HG03060 (cell line): ENCODE results near the gene EPS8.

Source experiments
- ATAC-seq: cut with Tn5 transposase; IDR thresholded peaks from one replicate; pipeline ENCODE4 v1.9.1; 2021; ENCODE audit warnings: low read depth, moderate number of reproducible peaks; ENCODE audit not compliant: unreplicated experiment

EPS8 gene

GRCh38 chr12:15701206-15701605 lies 88.0 kb downstream of the EPS8 start:
- ATAC-seq, result no peak

GRCh38 chr12:15700595-15700994 lies 88.6 kb downstream of the EPS8 start:
- ATAC-seq, result peak; percentile 69

- no peak for ATAC-seq
These were observed 89.3 kb downstream of the EPS8 start for GRCh38 chr12:15699886-15700285.

DNA sequence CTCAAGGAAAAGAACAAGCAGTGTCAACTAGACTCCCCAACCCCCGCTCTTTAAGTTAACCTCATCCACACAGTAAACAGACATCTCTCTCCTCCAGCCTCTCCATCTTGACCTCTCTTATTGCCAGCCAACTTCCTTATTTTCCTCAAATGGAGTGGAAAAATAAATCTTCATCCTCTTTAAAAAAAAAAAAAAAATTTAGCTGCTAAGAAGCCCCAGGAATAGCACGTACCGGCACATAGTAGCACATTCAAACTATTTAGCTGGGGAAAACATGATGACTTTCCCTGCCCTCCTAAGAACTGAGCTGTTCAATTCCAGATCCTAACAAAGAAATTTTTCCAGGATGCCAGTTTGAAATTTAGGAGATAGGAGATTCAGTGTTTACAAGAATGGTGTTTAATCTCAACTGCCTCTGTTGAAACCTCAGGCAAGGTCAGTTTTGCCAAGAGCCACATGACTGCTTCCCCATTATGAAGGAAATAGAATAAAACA lies 90.8 kb downstream of the EPS8 start:
- ATAC-seq, result no peak

DNA sequence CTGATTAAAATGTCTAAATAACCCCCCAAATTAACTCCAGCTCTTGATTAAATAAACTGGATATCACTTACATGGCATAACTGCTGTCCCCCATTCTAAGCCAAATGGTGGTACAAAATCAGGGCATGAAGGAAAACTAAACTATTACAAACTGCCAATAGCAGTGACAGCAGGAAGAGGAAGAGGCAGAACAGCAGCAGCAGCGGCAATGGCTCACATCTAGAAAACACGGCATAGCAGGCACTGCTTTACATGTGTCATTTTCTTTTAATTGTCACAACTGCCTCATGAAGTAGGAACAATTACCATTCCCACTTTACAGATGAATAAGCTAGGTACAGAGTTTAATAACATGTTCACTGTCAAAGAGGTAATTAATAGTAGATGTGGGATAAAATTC lies 92.0 kb downstream of the EPS8 start:
- no peak for ATAC-seq

DNA sequence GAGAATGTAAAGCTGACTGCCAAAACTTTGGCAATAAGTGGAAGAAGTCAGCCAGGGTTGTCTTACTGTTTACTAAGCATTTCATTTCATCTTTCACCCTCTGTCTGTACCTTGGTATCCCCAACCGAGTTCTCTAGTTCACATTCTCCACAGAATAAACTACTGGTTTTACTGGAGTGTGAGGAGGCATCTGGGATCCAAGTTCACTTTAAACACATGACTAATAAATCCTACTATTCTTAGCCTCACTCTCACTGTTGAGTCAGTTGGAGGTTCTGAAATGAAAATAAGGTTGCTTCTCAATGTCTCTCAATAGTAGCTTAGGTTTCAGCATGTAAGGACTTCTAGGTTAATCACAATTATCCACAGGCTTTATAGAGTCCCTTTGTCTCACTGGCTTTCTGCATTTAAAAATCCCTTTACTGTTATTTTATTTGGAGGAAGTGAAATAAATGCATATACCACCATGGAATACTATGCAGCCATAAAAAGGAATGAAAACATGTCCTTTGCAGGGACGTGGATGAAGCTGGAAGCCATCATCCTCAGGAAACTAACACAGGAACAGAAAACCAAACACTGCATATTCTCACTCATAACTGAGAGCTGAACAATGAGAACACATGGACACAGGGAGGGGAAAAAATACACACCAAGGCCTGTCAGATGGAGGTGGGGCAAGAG lies 95.8 kb downstream of the EPS8 start:
- ATAC-seq, result no peak

GRCh38 chr12:15691388-15691787 lies 97.8 kb downstream of the EPS8 start:
- ATAC-seq, result no peak

DNA sequence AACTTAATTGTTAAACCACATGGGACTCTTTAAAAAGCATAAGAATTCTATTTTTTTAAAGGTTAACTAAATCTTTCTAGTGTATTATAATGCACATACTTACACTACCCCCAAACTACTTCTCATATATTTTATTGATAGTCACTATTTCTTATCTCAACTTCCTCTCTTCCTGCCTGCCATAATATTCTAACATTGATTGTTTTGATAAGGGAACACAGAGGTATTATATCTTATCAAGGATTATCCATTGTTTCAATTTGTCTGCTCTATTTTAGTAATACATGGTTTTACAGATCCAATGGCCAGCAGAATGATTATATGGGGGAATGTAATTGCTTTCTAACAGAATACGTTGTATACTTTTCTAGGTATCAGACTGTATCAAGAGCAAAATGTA lies 98.9 kb downstream of the EPS8 start:
- no peak for ATAC-seq

DNA sequence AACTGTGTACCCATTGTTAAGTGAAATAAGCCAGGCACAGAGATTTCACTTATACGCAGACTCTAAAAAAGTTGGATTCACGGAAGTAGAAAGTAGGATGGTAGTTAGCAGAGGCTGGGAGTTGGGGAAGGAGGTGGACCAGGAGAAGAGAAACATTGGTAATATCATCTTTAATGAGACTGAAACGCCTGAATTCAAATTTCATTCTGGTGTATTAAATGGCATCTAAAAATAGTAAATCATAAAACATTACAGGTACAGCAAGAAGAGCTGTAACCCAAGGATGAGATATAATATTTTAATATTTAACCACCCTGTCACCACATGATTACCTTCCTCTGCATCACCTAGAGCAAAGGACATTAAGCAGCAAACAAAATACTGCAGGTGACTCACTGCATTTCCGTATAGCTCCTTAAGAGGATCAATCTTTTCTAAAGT lies 99.4 kb downstream of the EPS8 start:
- ATAC-seq, result no peak

DNA sequence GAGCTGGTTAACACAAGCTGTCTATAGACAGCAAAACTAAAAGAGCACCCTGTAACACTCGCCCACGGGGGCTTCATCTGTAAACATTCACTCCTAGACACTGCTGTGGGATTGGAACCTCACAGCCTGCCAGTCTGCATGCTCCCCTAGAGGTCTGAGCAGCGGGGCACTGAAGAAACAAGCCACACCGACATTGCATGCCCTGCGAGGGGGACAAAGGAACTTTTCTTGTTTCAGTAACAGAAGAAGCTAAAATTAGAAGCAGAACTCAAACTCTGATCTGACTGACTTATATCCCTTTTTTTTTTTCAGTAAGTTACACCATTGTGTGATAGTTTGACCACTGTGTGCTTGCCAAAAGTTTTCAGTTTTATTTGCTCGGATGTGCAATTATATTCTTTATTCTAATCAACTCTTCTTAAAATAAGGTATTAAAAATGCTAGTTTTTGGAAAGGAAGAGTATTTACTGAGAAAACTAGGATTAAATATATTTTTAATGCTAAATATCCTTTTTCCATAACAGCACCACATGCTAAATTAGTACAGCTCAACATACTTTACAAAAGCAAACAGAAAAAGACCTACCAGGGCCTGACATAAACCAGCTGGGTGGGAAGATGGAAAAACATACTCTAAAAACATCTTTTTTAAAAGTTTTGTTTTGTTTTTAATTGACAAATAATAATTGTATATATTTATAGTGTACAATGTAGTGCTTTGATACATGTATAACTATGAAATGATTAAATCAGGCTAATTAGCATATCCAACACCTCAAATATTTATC lies 100.2 kb downstream of the EPS8 start:
- ATAC-seq, result no peak

DNA sequence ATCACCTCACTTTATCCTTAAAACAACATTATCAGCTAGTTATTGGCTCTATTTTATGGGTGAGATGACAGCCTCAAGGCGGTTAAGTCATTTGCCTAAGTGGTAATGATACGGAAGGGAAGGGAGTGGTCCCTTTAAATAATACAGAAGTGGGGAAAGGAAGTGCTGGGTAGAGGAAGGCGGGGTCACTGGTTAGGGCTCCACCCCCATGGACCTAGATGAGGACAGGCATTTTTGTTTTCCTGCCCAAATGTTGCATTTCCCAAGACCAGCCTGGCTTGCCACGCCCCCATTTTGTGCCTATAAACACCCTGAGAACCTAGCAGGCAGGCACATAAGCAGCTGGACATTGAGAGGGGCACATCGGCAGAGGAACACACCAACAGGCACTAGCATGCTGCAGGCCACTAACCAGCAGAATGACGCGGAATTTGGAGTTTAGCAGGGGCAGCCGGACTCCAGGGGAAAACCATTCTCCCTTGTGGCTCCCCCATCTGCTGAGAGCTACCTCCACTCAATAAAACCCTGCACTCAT lies 100.9 kb downstream of the EPS8 start:
- no peak for ATAC-seq

DNA sequence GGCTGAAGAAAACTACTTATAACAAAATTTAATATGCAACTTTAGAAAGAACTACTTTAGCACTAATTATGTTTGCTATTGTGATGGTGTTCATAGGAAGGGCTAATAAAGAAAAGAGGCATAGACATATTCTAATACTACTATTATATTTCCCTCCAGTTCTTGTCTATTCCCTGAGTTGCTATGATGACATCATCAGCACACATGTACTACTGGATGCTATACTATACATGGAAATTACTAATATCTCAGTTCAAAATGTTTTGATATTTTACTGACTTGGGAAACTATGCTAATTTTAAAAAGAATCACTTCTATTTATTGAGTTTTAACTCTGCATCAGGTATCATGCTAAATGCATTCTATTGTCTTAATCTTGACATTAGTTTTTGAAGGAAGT lies 101.6 kb downstream of the EPS8 start:
- ATAC-seq, result no peak

DNA sequence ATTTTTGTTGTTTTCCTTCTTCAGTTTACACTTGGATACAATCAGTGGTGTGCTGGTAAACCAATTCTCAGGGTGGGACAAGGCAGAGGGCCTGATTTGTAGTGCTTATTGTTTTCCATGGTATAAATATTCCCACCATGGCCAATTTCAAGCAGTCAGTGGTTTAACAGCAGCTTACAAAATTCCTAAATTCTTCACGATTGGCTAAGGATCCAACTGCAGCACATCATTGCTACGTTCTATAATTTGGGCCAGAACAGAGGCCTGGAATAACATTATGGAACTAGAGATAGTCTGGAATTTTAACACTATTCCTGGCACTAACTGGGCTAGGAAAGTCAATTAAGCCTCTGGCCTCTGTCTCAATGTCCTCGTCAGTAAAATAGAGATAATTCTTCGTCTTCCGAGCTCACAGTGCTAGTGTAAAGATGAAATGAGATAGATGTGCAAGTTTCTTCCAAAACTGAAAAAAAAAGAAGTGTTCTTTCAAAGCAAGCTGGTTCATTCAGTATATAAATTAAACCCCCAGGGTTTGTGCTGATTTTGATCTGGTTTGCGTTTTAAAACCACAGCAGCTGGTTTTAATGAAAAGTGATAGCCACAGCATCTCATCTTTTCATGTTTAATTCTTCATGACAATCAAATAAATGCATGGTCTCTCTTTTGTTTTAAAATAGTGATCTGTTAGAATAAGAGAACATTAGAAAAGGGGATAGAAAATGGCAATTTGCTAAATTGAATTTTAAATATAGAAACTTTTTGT lies 104.1 kb downstream of the EPS8 start:
- no peak for ATAC-seq

DNA sequence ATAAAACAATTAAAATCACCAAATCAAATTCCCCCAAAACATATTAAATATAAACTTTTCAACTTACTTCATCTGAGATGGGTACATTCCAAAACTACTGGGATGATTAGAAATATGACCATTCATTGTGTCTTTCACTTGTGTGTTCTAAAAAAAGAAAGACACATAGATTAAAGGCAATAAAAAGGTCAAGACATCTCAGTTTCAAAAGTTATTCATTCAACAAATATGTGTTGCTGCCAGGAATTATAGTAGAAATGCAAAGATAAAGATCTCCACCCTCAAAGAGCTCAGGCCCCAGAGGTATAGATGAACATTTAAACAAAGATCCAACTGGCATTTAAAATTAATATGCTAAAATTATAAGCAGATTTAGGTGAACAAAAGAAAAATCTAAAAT lies 106.4 kb downstream of the EPS8 start:
- no peak for ATAC-seq

GRCh38 chr12:15679151-15679550 lies 110.0 kb downstream of the EPS8 start:
- no peak for ATAC-seq

DNA sequence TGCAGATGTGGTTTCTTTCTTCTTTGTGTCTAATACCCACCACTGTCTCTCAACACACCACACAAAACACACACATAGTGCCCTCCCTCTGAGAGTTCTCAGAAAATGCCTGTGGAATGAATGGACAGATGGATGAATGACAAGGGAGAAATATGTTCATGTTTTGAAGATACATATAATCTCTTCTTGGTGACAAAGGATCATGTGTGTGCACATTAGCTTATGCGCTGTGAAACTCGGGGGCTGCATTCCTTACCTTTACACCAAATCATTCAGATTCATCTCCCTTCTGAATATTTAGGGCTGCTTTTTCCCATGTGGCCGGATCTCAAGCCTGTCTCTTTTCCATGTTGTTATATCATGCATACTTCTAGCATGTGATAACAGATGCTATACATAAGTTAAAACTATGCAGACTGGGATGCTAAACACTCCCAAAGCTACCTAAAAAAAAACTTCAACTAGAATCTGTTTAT lies 111.4 kb downstream of the EPS8 start:
- ATAC-seq, result no peak

- no peak for ATAC-seq
These were observed 112.0 kb downstream of the EPS8 start for GRCh38 chr12:15677228-15677627.

- no peak for ATAC-seq
These were observed 116.4 kb downstream of the EPS8 start for GRCh38 chr12:15672671-15673270.

GRCh38 chr12:15670756-15671155 lies 118.4 kb downstream of the EPS8 start:
- ATAC-seq, result no peak

DNA sequence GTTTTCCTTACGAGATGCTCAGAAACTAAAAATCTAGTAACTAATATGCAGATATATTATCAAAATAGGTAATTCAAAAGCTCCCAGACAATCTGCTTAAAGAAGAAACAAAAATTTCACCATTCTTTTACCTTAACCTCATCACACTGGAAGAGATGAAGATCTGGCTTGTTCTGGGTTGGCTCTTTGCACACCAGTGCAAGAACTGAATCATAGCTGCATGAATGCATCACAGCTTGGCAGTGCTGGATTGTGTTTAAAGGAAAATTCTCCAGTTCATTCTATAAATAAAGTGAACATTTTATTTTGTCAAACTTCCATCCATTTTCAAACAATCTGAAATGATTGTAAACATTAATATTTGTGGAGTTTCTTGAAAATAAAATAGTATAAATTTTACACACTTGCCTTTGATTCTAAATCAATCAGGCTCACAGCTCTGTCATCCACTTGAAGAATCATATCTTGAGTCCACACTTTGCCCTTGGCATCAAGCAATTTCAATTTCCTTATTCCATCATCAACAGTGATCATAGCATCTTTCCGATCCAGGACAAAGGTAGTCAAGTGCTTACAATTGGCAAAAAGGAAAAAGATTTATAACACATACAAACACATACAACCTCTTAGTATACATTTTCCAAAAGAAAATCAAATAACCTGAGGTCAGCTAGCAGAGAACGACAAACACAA lies 119.8 kb downstream of the EPS8 start:
- no peak for ATAC-seq
